Trophoblast cell (in vitro differentiated cells and primary cell): ENCODE results near the gene MTUS2.

Experiments used
- DNase-seq, 2 donors: peaks; one replicate each; pipeline ENCODE4 v3.0.0-alpha.2; 2016
- H2AFZ ChIP-seq: 2 replicates; pipeline ENCODE4 v1.6.1; 2013; ENCODE audit warnings: low read length, moderate library complexity, mild to moderate bottlenecking; ENCODE audit not compliant: insufficient read depth, poor library complexity
- H2AK5ac ChIP-seq: 2 replicates; pipeline ENCODE4 v1.6.1; 2013; ENCODE audit warnings: mild to moderate bottlenecking, low read length
- H2BK120ac ChIP-seq: 2 replicates; pipeline ENCODE4 v1.6.1; 2013; ENCODE audit warnings: low read length, mild to moderate bottlenecking, moderate library complexity; ENCODE audit not compliant: insufficient read depth, poor library complexity
- H2BK12ac ChIP-seq: 2 replicates; pipeline ENCODE4 v1.6.1; 2013; ENCODE audit warnings: mild to moderate bottlenecking, low read length, moderate library complexity
- H2BK5ac ChIP-seq: 2 replicates; pipeline ENCODE4 v1.6.1; 2013; ENCODE audit warnings: low read length, low read depth, moderate library complexity, mild to moderate bottlenecking; ENCODE audit not compliant: poor library complexity
- H3K14ac ChIP-seq: 2 replicates; pipeline ENCODE4 v1.6.1; 2013; ENCODE audit warnings: mild to moderate bottlenecking, low read length
- H3K18ac ChIP-seq: 2 replicates; pipeline ENCODE4 v1.6.1; 2013; ENCODE audit warnings: mild to moderate bottlenecking, low read length
- H3K23ac ChIP-seq: 2 replicates; pipeline ENCODE4 v1.6.1; 2013; ENCODE audit warnings: low read length
- H3K27ac ChIP-seq: 2 replicates; pipeline ENCODE4 v1.5.1; 2013; ENCODE audit warnings: low read depth, mild to moderate bottlenecking, inconsistent platforms, low read length, moderate library complexity
- H3K27me3 ChIP-seq: 2 replicates; pipeline ENCODE4 v1.6.1; 2013; ENCODE audit warnings: inconsistent platforms, mild to moderate bottlenecking, low read length, moderate library complexity; ENCODE audit not compliant: insufficient read depth
- H3K36me3 ChIP-seq, 2 experiments: 1 replicate in 1 of 2; 2 replicates in 1 of 2; pipeline ENCODE4 v1.6.1; 2013; ENCODE audit warnings: low read length in 2 of 2, mild to moderate bottlenecking in 2 of 2, moderate library complexity in 1 of 2; ENCODE audit not compliant: insufficient read depth in 2 of 2, control insufficient read depth in 1 of 2
- H3K4ac ChIP-seq: 2 replicates; pipeline ENCODE4 v1.6.1; 2013; ENCODE audit warnings: low read depth, mild to moderate bottlenecking, low read length, moderate library complexity
- H3K4me1 ChIP-seq, 2 experiments: 1 replicate in 1 of 2; 2 replicates in 1 of 2; pipeline ENCODE4 v1.6.1; 2013; ENCODE audit warnings: low read length in 2 of 2, mild to moderate bottlenecking in 2 of 2, moderate library complexity in 1 of 2; ENCODE audit not compliant: insufficient read depth in 2 of 2, control insufficient read depth in 1 of 2
- H3K4me2 ChIP-seq: 2 replicates; pipeline ENCODE4 v1.6.1; 2013; ENCODE audit warnings: inconsistent platforms, mild to moderate bottlenecking, low read length, moderate library complexity
- H3K4me3 ChIP-seq: 2 replicates; pipeline ENCODE4 v1.5.1; 2013; ENCODE audit warnings: mild to moderate bottlenecking, low read depth, low read length, inconsistent platforms
- H3K79me1 ChIP-seq: one replicate; pipeline ENCODE4 v1.6.1; 2013; ENCODE audit warnings: low read length
- H3K79me2 ChIP-seq: 2 replicates; pipeline ENCODE4 v1.6.1; 2013; ENCODE audit warnings: low read length, mild to moderate bottlenecking; ENCODE audit not compliant: control insufficient read depth, insufficient read depth, poor library complexity
- H3K9ac ChIP-seq: 2 replicates; pipeline ENCODE4 v1.6.1; 2013; ENCODE audit warnings: mild to moderate bottlenecking, low read length
- H3K9me3 ChIP-seq: 2 replicates; pipeline ENCODE4 v1.6.1; 2013; ENCODE audit warnings: low read depth, mild to moderate bottlenecking, control low read depth, inconsistent platforms, low read length; ENCODE audit not compliant: insufficient read depth
- H4K12ac ChIP-seq: 2 replicates; pipeline ENCODE4 v1.6.1; 2013; ENCODE audit warnings: low read depth, mild to moderate bottlenecking, low read length, moderate library complexity
- H4K8ac ChIP-seq: 2 replicates; pipeline ENCODE4 v1.6.1; 2013; ENCODE audit warnings: low read depth, mild to moderate bottlenecking, low read length, moderate library complexity
- H4K91ac ChIP-seq: one replicate; pipeline ENCODE4 v1.6.1; 2013; ENCODE audit warnings: low read depth, mild to moderate bottlenecking, low read length, moderate library complexity
- WGBS: extraction: QIAGEN DNeasy Blood & Tissue Kit; methylation state at CpG from one replicate; pipeline ENCODE4 v1.1.7; 2013; ENCODE audit warnings: missing lambda C conversion rate; ENCODE audit not compliant: insufficient read length, insufficient coverage; ENCODE audit errors: extremely low coverage; 5-methylcytosine and 5-hydroxymethylcytosine counted together

The MTUS2 gene

DNA sequence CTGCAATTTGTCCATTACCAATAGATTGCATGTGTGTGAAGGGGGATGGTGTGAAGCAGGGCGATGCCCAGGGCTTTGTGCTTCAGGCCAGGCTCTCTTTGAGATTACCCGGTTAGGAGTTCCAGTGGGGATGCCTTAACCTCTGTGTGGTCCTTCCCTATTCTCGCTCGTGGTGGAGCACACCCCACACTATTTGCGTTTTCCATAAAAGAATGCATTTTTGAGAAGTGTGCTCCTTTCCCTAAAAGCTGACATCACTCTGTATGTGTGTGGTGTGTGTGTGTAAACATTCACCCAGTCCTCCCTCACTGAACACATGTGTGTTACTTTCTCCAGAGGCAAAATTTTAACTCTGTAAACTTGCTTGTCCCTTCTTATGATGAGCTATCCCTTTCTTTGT is 467.1 kb downstream of the MTUS2 start:
- Histone ChIP-seq H3K4me3 (no peak overlapping the region), H3K9me3 (no peaks in the 10 kb centered on the region), H2AFZ (no peak overlapping the region), H2BK5ac (no peak overlapping the region), H3K27me3 (no peaks in the 10 kb centered on the region), H3K4ac (no peak overlapping the region), H3K79me2 (no peaks in the 10 kb centered on the region), H3K18ac (no peak overlapping the region), H4K12ac (no peak overlapping the region), H3K36me3 (no peaks in the 10 kb centered on the region), H3K23ac (no peak overlapping the region), H3K14ac (no peak overlapping the region), H2BK120ac (no peak overlapping the region), H3K9ac (no peak overlapping the region), H3K79me1 (no peaks in the 10 kb centered on the region), H2AK5ac (no peak overlapping the region), H4K91ac (no peak overlapping the region), H3K27ac (no peak overlapping the region), H3K4me2 (no peak overlapping the region), H3K4me1 (no peaks in the 10 kb centered on the region), H2BK12ac (no peak overlapping the region), H4K8ac (no peak overlapping the region)
- WGBS: no CpG with 5 or more reads among the region's 5 CpGs
- no peak for DNase-seq

- H3K4me3 ChIP-seq: no peak overlapping the region
- H3K79me1 ChIP-seq: no peaks in the 10 kb centered on the region
- no peak overlapping the region for H4K91ac ChIP-seq
- H3K27me3 ChIP-seq: no peaks in the 10 kb centered on the region
- no CpG with 5 or more reads among the region's 3 CpGs for WGBS
- DNase-seq: no peak
- H2BK5ac ChIP-seq: no peak overlapping the region
- H3K4me2 ChIP-seq: no peak overlapping the region
- no peak overlapping the region for H4K12ac ChIP-seq
- no peak overlapping the region for H2BK12ac ChIP-seq
- no peak overlapping the region for H2AK5ac ChIP-seq
- no peaks in the 10 kb centered on the region for H3K36me3 ChIP-seq
- no peak overlapping the region for H3K23ac ChIP-seq
- no peak overlapping the region for H2BK120ac ChIP-seq
- no peak overlapping the region for H3K27ac ChIP-seq
- H3K18ac ChIP-seq: no peak overlapping the region
- no peaks in the 10 kb centered on the region for H3K79me2 ChIP-seq
- no peaks in the 10 kb centered on the region for H3K9me3 ChIP-seq
- no peak overlapping the region for H4K8ac ChIP-seq
- H3K14ac ChIP-seq: no peak overlapping the region
- H3K4me1 ChIP-seq: no peaks in the 10 kb centered on the region
- H3K9ac ChIP-seq: no peak overlapping the region
- H3K4ac ChIP-seq: no peak overlapping the region
- H2AFZ ChIP-seq: no peak overlapping the region
Observed at GRCh38 chr13:29292045-29292444, 471.9 kb downstream of the MTUS2 start.

GRCh38 chr13:29294821-29295220 is 474.7 kb downstream of the MTUS2 start:
- H3K79me1 ChIP-seq: no peaks in the 10 kb centered on the region
- no peak overlapping the region for H4K8ac ChIP-seq
- H3K18ac ChIP-seq: no peak overlapping the region
- H3K9ac ChIP-seq: no peak overlapping the region
- H3K4me3 ChIP-seq: no peak overlapping the region
- no peak overlapping the region for H3K14ac ChIP-seq
- H2BK5ac ChIP-seq: no peak overlapping the region
- no peak for DNase-seq
- no peaks in the 10 kb centered on the region for H3K4me1 ChIP-seq
- H3K27ac ChIP-seq: no peak overlapping the region
- no peaks in the 10 kb centered on the region for H3K36me3 ChIP-seq
- no peak overlapping the region for H2BK120ac ChIP-seq
- H3K27me3 ChIP-seq: no peaks in the 10 kb centered on the region
- no peak overlapping the region for H2AFZ ChIP-seq
- no CpG with 5 or more reads among the region's 1 CpG for WGBS
- no peak overlapping the region for H2AK5ac ChIP-seq
- no peak overlapping the region for H3K4me2 ChIP-seq
- H2BK12ac ChIP-seq: no peak overlapping the region
- no peaks in the 10 kb centered on the region for H3K9me3 ChIP-seq
- H3K4ac ChIP-seq: no peak overlapping the region
- no peak overlapping the region for H3K23ac ChIP-seq
- H4K91ac ChIP-seq: no peak overlapping the region
- no peaks in the 10 kb centered on the region for H3K79me2 ChIP-seq
- no peak overlapping the region for H4K12ac ChIP-seq

DNA sequence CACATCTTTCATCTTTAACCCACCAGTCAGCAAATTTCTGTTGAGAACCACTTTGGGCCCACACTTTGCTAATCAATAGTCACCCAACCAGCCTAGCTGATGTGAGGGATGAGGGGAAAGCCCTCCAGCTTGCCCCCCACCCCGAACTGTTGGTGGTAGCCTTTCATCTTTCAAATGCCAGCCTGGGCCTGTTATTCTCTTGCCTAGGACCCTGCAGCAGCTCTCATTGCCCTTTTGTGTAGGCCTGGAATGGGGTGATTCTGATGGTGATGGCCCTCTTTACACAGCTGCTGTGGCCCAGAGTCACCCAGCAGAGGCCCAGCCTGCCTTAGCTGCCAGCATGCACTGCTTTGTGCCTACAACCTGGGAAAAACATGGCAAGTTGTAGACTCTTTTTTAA is 480.9 kb downstream of the MTUS2 start:
- WGBS: no CpG with 5 or more reads among the region's 1 CpG
- H4K8ac ChIP-seq: no peak overlapping the region
- no peak overlapping the region for H3K4ac ChIP-seq
- H3K9me3 ChIP-seq: no peaks in the 10 kb centered on the region
- H3K27ac ChIP-seq: no peak overlapping the region
- H2AFZ ChIP-seq: no peak overlapping the region
- no peak overlapping the region for H4K91ac ChIP-seq
- no peak overlapping the region for H2BK5ac ChIP-seq
- H3K27me3 ChIP-seq: no peaks in the 10 kb centered on the region
- H3K9ac ChIP-seq: no peak overlapping the region
- H3K4me2 ChIP-seq: no peak overlapping the region
- H2BK12ac ChIP-seq: no peak overlapping the region
- H3K79me2 ChIP-seq: no peaks in the 10 kb centered on the region
- H3K18ac ChIP-seq: no peak overlapping the region
- no peak overlapping the region for H2AK5ac ChIP-seq
- no peak for DNase-seq
- no peak overlapping the region for H4K12ac ChIP-seq
- no peaks in the 10 kb centered on the region for H3K79me1 ChIP-seq
- H2BK120ac ChIP-seq: no peak overlapping the region
- no peak overlapping the region for H3K14ac ChIP-seq
- H3K4me3 ChIP-seq: no peak overlapping the region
- no peaks in the 10 kb centered on the region for H3K4me1 ChIP-seq
- H3K23ac ChIP-seq: no peak overlapping the region
- H3K36me3 ChIP-seq: no peaks in the 10 kb centered on the region

GRCh38 chr13:29304148-29304547 is 484.0 kb downstream of the MTUS2 start:
- Histone ChIP-seq H2AFZ (no peak overlapping the region), H3K79me1 (no peaks in the 10 kb centered on the region), H3K4me2 (no peak overlapping the region), H4K8ac (no peak overlapping the region), H3K27ac (no peak overlapping the region), H3K9ac (no peak overlapping the region), H4K91ac (no peak overlapping the region), H2AK5ac (no peak overlapping the region), H4K12ac (no peak overlapping the region), H3K79me2 (no peaks in the 10 kb centered on the region), H3K18ac (no peak overlapping the region), H3K27me3 (no peaks in the 10 kb centered on the region), H2BK5ac (no peak overlapping the region), H2BK120ac (no peak overlapping the region), H3K4me1 (no peaks in the 10 kb centered on the region), H3K23ac (no peak overlapping the region), H3K14ac (no peak overlapping the region), H3K36me3 (no peaks in the 10 kb centered on the region), H3K9me3 (peaks cover 7% of the 10 kb centered on the region), H2BK12ac (no peak overlapping the region), H3K4me3 (no peak overlapping the region), H3K4ac (no peak overlapping the region)
- no peak for DNase-seq
